PC-3 (cell line): ENCODE data around the gene PRKCE.

Experiments used
- CTCF ChIP-seq: fragments of 300-600 bp; sonication (generic); conservative IDR thresholded peaks from 2 replicates; pipeline ENCODE4 v1.5.1; 2017; ENCODE audit warnings: antibody characterized with exemption, low read depth, mild to moderate bottlenecking, low read length
- EZH2 ChIP-seq: fragments of 300-600 bp; sonication (generic); IDR thresholded peaks from one replicate; pipeline ENCODE4 v1.6.1; 2017; ENCODE audit warnings: antibody characterized with exemption, mild to moderate bottlenecking, low read length; ENCODE audit not compliant: unreplicated experiment
- EZH2phosphoT487 ChIP-seq: fragments of 300-600 bp; sonication (generic); IDR thresholded peaks from 2 replicates; pipeline ENCODE4 v1.6.1; 2018; ENCODE audit warnings: mild to moderate bottlenecking, antibody characterized with exemption, low read length, borderline replicate concordance

- TF ChIP-seq EZH2, result no peak
- TF ChIP-seq CTCF, result no peak
- TF ChIP-seq EZH2phosphoT487, result no peak
Observed at GRCh38 chr2:45669032-45669486, 17.6 kb downstream of the PRKCE start.
